SK-N-SH (cell line): ENCODE data around the gene SFPQ. TPM values are rescaled to one million over a fixed set of nuclear protein-coding genes. Genes with fewer than 3 reads are reported as not detected.

ENCODE experiments used
- CTCF ChIA-PET: fragments of 300-600, 350-600 bp; formaldehyde crosslinking; extraction: SDS; loops from one replicate; lab custom pipeline; 2021; lab: Yijun Ruan, JAX
- POLR2A ChIA-PET: fragments of 350-600 bp; sonication (Branson Sonifier 250); formaldehyde crosslinking; extraction: SDS; loops from one replicate; lab custom pipeline; 2020; ENCODE audit warnings: antibody characterized with exemption, inconsistent platforms; lab: Yijun Ruan, JAX
- DNase-seq: peaks from one replicate; pipeline ENCODE4 v3.0.0; 2012
- H2AFZ ChIP-seq: fragments of 200-600 bp; sonication (generic); 2 replicates; pipeline ENCODE4 v1.8.1; 2016; ENCODE audit warnings: antibody characterized with exemption, mild to moderate bottlenecking, low read depth
- H3F3A ChIP-seq: fragments of 200-600 bp; sonication (generic); replicated peaks from 2 replicates; pipeline ENCODE3; 2016; ENCODE audit warnings: antibody characterized with exemption, mild to moderate bottlenecking; ENCODE audit not compliant: insufficient read depth
- H3K27ac ChIP-seq, 2 experiments: fragments of 200-500 bp in 1 of 2; fragments of 200-600 bp in 1 of 2; sonication (Bioruptor generic) in 1 of 2; sonication (generic), shearing (Covaris generic) in 1 of 2; 2 replicates each; pipeline versions ENCODE4 v1.5.1 to v1.6.1; 2014 to 2016; ENCODE audit warnings: low read depth in 2 of 2, inconsistent platforms in 1 of 2, low read length in 1 of 2, mild to moderate bottlenecking in 1 of 2, mixed read lengths in 1 of 2
- H3K27me3 ChIP-seq: fragments of 200-600 bp; sonication (generic), shearing (Covaris generic); 2 replicates; pipeline ENCODE4 v1.6.1; 2016; ENCODE audit warnings: mixed run types; ENCODE audit not compliant: insufficient read depth
- H3K36me3 ChIP-seq, 2 experiments: fragments of 200-500 bp in 1 of 2; fragments of 200-600 bp in 1 of 2; sonication (Bioruptor generic) in 1 of 2; sonication (generic) in 1 of 2; replicated peaks in 1 of 2; 2 replicates each; pipeline versions ENCODE3 to v1.5.1; 2014 to 2016; ENCODE audit warnings: low read length in 1 of 2, mild to moderate bottlenecking in 1 of 2; ENCODE audit not compliant: insufficient read depth in 2 of 2, control insufficient read depth in 1 of 2
- H3K4me1 ChIP-seq, 2 experiments: fragments of 200-500 bp in 1 of 2; fragments of 200-600 bp in 1 of 2; sonication (Bioruptor generic) in 1 of 2; sonication (generic), shearing (Covaris generic) in 1 of 2; 2 replicates each; pipeline versions ENCODE4 v1.5.1 to v1.6.1; 2014 to 2016; ENCODE audit warnings: low read depth in 1 of 2, low read length in 1 of 2, mixed run types in 1 of 2; ENCODE audit not compliant: insufficient read depth in 2 of 2, control insufficient read depth in 1 of 2
- H3K4me2 ChIP-seq: fragments of 200-600 bp; sonication (generic), shearing (Covaris generic); 2 replicates; pipeline ENCODE4 v1.6.1; 2017; ENCODE audit warnings: mixed run types
- H3K4me3 ChIP-seq, 2 experiments: fragments of 200-500 bp in 1 of 2; fragments of 200-600 bp in 1 of 2; sonication (Bioruptor generic) in 1 of 2; sonication (generic), shearing (Covaris generic) in 1 of 2; 2 replicates each; pipeline versions ENCODE4 v1.5.1 to v1.8.1; 2014 to 2016; ENCODE audit warnings: low read depth in 2 of 2, inconsistent platforms in 1 of 2, low read length in 1 of 2, mild to moderate bottlenecking in 1 of 2, mixed read lengths in 1 of 2, moderate library complexity in 1 of 2
- H3K79me2 ChIP-seq: fragments of 200-600 bp; sonication (generic); 2 replicates; pipeline ENCODE4 v1.8.1; 2017; ENCODE audit warnings: mild to moderate bottlenecking; ENCODE audit not compliant: insufficient read depth
- H3K9ac ChIP-seq: fragments of 200-600 bp; sonication (generic); 2 replicates; pipeline ENCODE4 v1.6.1; 2017; ENCODE audit warnings: mixed run types
- H3K9me2 ChIP-seq: fragments of 200-600 bp; sonication (generic); 2 replicates; pipeline ENCODE4 v1.6.1; 2017; ENCODE audit warnings: mixed run types
- H3K9me3 ChIP-seq: fragments of 200-600 bp; sonication (generic); 2 replicates; pipeline ENCODE4 v1.6.1; 2017; ENCODE audit warnings: mixed run types, mild to moderate bottlenecking, moderate library complexity
- H4K20me1 ChIP-seq: fragments of 200-600 bp; sonication (generic); 2 replicates; pipeline ENCODE4 v1.6.1; 2017; ENCODE audit warnings: mild to moderate bottlenecking, mixed run types; ENCODE audit not compliant: insufficient read depth
- ELF1 ChIP-seq: IDR thresholded peaks from 2 replicates; pipeline ENCODE4 v1.4.0; 2012
- FOXJ3 ChIP-seq: sonication (generic); formaldehyde crosslinking; IDR thresholded peaks from 2 replicates; pipeline ENCODE4 v1.5.1; 2020; ENCODE audit warnings: mild to moderate bottlenecking, missing genetic modification reagents
- RAD21 ChIP-seq: IDR thresholded peaks from 2 replicates; pipeline ENCODE4 v1.6.1; 2012; ENCODE audit warnings: mild to moderate bottlenecking, low read length
- RXRA ChIP-seq: IDR thresholded peaks from 2 replicates; pipeline ENCODE4 v1.4.0; 2012; ENCODE audit warnings: low read depth, mild to moderate bottlenecking, borderline replicate concordance
- SIN3A ChIP-seq: IDR thresholded peaks from 2 replicates; pipeline ENCODE4 v1.6.1; 2012; ENCODE audit warnings: low read depth, mild to moderate bottlenecking, low read length, moderate library complexity, borderline replicate concordance
- TAF1 ChIP-seq: IDR thresholded peaks from 2 replicates; pipeline ENCODE4 v1.6.1; 2012; ENCODE audit warnings: low read depth, mild to moderate bottlenecking, low read length, moderate library complexity, borderline replicate concordance
- WGBS: methylation state at CpG from one replicate; pipeline ENCODE4 v1.1.6; 2017; ENCODE audit warnings: low lambda C conversion rate; 5-methylcytosine and 5-hydroxymethylcytosine counted together
- polyA plus RNA-seq, 3 experiments: library from polyadenylated mRNA; depleted of rRNA; stranded (reverse); fragments of >200 nt; gene quantifications; 2 replicates each; pipeline ENCODE4 v1.2.3, GENCODE V29; 2012
- TF ChIP-seq, protein P1 (sequence below): IDR thresholded peaks from 2 replicates; pipeline ENCODE4 v1.6.1; 2012; ENCODE audit warnings: mild to moderate bottlenecking, low read depth, low read length, moderate library complexity
- TF ChIP-seq, protein P2 (sequence below): fragments of 150-350 bp; IDR thresholded peaks from 2 replicates; pipeline ENCODE4 v1.6.1; 2016; ENCODE audit warnings: mild to moderate bottlenecking, low read depth, low read length
- TF ChIP-seq, protein P3 (sequence below): fragments of 200-600 bp; sonication (generic); IDR thresholded peaks from 2 replicates; pipeline ENCODE4 v1.6.1; 2017; ENCODE audit warnings: antibody characterized with exemption, mild to moderate bottlenecking, moderate library complexity
- TF ChIP-seq, protein P4 (sequence below): fragments of 150-350 bp; IDR thresholded peaks from 2 replicates; pipeline ENCODE4 v1.6.1; 2017; ENCODE audit warnings: antibody characterized with exemption, low read length, low read depth, borderline replicate concordance

The SFPQ gene
- polyA plus RNA-seq, 1 of the 3 experiments (the other 2 are of a cell fraction) = 85.6 TPM

DNA sequence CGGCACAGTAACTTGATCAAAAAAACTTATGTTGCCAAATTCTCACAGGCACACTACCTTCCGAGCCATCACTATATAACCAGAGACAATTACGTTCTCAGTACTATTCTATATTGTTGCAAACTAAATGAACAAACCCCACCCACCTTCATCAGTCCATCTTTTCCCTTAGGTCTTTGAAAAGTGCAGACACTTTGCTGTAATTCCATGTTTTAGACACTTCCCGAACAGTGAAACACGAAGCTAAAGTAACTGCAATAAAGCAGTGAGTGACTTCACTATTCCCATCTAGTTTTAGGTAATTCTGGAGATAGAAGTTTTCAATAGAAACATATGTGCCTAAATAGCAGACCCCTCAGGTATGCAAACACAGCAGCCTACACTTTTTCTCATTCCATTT, 7.7 kb downstream of the SFPQ start:
- Histone ChIP-seq H3K4me1 (peaks cover 25 to 37% of the 10 kb centered on the region in 2 experiments; a peak in 3 of 4 replicates), H3K27ac (no peak overlapping the region), H3K9ac (no peak overlapping the region), H3F3A (peaks cover 60% of the 10 kb centered on the region), H3K9me3 (no peaks in the 10 kb centered on the region), H2AFZ (no peak overlapping the region), H3K9me2 (no peaks in the 10 kb centered on the region)
- WGBS = 80% methylated on average over 5 of the region's 5 CpGs
- TF ChIP-seq RXRA = no peak
- TF ChIP-seq, protein P1, sequence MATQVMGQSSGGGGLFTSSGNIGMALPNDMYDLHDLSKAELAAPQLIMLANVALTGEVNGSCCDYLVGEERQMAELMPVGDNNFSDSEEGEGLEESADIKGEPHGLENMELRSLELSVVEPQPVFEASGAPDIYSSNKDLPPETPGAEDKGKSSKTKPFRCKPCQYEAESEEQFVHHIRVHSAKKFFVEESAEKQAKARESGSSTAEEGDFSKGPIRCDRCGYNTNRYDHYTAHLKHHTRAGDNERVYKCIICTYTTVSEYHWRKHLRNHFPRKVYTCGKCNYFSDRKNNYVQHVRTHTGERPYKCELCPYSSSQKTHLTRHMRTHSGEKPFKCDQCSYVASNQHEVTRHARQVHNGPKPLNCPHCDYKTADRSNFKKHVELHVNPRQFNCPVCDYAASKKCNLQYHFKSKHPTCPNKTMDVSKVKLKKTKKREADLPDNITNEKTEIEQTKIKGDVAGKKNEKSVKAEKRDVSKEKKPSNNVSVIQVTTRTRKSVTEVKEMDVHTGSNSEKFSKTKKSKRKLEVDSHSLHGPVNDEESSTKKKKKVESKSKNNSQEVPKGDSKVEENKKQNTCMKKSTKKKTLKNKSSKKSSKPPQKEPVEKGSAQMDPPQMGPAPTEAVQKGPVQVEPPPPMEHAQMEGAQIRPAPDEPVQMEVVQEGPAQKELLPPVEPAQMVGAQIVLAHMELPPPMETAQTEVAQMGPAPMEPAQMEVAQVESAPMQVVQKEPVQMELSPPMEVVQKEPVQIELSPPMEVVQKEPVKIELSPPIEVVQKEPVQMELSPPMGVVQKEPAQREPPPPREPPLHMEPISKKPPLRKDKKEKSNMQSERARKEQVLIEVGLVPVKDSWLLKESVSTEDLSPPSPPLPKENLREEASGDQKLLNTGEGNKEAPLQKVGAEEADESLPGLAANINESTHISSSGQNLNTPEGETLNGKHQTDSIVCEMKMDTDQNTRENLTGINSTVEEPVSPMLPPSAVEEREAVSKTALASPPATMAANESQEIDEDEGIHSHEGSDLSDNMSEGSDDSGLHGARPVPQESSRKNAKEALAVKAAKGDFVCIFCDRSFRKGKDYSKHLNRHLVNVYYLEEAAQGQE = no peak
- no peak for TF ChIP-seq TAF1
- TF ChIP-seq ELF1 = no peak
- TF ChIP-seq SIN3A = no peak
- no peak for TF ChIP-seq FOXJ3 (CRISPR knock-in tag)
- TF ChIP-seq, protein P2, sequence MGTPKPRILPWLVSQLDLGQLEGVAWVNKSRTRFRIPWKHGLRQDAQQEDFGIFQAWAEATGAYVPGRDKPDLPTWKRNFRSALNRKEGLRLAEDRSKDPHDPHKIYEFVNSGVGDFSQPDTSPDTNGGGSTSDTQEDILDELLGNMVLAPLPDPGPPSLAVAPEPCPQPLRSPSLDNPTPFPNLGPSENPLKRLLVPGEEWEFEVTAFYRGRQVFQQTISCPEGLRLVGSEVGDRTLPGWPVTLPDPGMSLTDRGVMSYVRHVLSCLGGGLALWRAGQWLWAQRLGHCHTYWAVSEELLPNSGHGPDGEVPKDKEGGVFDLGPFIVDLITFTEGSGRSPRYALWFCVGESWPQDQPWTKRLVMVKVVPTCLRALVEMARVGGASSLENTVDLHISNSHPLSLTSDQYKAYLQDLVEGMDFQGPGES = no peak
- TF ChIP-seq, protein P3, sequence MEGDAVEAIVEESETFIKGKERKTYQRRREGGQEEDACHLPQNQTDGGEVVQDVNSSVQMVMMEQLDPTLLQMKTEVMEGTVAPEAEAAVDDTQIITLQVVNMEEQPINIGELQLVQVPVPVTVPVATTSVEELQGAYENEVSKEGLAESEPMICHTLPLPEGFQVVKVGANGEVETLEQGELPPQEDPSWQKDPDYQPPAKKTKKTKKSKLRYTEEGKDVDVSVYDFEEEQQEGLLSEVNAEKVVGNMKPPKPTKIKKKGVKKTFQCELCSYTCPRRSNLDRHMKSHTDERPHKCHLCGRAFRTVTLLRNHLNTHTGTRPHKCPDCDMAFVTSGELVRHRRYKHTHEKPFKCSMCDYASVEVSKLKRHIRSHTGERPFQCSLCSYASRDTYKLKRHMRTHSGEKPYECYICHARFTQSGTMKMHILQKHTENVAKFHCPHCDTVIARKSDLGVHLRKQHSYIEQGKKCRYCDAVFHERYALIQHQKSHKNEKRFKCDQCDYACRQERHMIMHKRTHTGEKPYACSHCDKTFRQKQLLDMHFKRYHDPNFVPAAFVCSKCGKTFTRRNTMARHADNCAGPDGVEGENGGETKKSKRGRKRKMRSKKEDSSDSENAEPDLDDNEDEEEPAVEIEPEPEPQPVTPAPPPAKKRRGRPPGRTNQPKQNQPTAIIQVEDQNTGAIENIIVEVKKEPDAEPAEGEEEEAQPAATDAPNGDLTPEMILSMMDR = no peak
- TF ChIP-seq, protein P4, sequence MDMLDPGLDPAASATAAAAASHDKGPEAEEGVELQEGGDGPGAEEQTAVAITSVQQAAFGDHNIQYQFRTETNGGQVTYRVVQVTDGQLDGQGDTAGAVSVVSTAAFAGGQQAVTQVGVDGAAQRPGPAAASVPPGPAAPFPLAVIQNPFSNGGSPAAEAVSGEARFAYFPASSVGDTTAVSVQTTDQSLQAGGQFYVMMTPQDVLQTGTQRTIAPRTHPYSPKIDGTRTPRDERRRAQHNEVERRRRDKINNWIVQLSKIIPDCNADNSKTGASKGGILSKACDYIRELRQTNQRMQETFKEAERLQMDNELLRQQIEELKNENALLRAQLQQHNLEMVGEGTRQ = no peak
- no peak for TF ChIP-seq RAD21
- TF ChIP-seq, all 33 proteins: peak for 0
- CTCF ChIA-PET = no interaction called here
- DNase-seq = no peak
- Histone ChIP-seq H3K79me2 (peaks cover 100% of the 10 kb centered on the region), H3K4me2 (no peak overlapping the region), H3K36me3 (peaks cover 97 to 100% of the 10 kb centered on the region in 2 experiments), H3K27me3 (no peaks in the 10 kb centered on the region), H4K20me1 (peaks cover 100% of the 10 kb centered on the region), H3K4me3 (no peak overlapping the region)
- POLR2A ChIA-PET = no interaction called here
